Measurements from ENCODE around the gene RGMB.

The RGMB gene

GRCh38 chr5:98767581-98767980, 5.9 kb upstream of the RGMB start:
- in situ Hi-C loops (cut with MboI; ENCODE audit: low sequenced_read_pairs) = no loop called here

- in situ Hi-C loops (cut with MboI; ENCODE audit: low sequenced_read_pairs) = no loop called here
Observed at GRCh38 chr5:98768160-98768959, 5.1 kb upstream of the RGMB start.

DNA sequence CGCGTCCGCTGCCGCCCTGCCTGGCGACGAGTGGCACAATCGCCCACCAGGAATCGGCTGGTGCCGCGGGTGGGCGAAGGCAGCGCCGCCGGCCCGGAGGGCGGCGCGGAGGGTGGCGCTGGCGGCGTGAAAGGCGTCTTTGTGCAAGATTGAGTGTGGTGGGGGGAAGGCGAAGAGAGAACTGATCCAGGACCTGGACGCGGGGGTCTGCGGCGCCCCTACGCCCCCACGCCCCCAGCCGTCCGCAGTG, 4.6 kb upstream of the RGMB start:
- in situ Hi-C loops (cut with MboI; ENCODE audit: low sequenced_read_pairs) = no loop called here

GRCh38 chr5:98769210-98769958, 4.1 kb upstream of the RGMB start:
- in situ Hi-C loops (cut with MboI; ENCODE audit: low sequenced_read_pairs) = no loop called here

DNA sequence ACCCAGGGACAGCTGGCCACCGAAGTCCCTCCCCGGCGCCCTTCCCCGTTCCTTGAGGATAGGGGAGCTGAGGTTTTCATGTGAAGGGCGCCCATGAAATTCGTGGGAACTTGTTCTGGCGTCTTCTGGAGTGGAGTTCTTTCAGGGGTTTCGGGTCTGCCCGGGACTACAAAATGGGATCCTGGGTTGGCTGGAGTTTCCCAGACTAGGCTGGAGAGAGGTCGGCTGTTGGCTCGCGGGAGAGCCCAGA, 3.6 kb upstream of the RGMB start:
- in situ Hi-C loops (cut with MboI; ENCODE audit: low sequenced_read_pairs) = no loop called here

DNA sequence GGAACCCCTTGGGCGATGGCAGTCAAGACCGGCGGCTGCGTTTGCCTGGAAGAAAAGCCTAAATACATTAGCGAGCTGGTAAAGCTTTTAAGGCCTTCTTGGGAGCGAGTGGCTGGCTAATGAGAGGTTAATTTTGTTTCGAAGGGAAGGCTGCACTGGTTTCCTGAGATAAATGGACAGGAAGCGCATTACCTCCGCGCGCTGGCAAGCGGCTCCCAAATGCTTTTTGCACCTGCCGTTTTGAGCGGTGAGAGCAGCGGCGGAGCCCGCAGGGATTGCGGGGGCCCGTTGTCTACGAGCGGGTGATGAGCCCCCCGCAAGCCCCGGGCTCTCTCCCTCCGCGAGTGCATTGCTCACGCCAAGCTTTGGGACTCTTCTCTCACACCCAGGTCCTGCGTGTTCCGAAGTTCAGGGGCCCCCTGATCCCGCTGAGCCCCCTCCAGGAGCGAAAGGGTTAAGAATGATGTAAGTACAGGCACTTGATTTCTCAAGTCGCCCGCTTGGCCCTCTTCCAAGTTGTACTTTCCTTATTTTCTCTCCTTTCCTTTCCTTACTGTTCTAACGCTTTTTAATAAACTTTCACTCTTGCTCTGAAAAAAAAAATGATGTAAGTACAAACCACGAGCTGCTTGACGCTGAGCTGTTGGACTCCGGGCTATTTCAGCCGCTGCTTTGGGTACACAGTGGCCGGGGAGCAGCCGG, 3.1 kb upstream of the RGMB start:
- in situ Hi-C loops (cut with MboI; ENCODE audit: low sequenced_read_pairs) = no loop called here

- in situ Hi-C loops (cut with MboI; ENCODE audit: low sequenced_read_pairs) = no loop called here
Observed at GRCh38 chr5:98770911-98771322, 2.5 kb upstream of the RGMB start.

DNA sequence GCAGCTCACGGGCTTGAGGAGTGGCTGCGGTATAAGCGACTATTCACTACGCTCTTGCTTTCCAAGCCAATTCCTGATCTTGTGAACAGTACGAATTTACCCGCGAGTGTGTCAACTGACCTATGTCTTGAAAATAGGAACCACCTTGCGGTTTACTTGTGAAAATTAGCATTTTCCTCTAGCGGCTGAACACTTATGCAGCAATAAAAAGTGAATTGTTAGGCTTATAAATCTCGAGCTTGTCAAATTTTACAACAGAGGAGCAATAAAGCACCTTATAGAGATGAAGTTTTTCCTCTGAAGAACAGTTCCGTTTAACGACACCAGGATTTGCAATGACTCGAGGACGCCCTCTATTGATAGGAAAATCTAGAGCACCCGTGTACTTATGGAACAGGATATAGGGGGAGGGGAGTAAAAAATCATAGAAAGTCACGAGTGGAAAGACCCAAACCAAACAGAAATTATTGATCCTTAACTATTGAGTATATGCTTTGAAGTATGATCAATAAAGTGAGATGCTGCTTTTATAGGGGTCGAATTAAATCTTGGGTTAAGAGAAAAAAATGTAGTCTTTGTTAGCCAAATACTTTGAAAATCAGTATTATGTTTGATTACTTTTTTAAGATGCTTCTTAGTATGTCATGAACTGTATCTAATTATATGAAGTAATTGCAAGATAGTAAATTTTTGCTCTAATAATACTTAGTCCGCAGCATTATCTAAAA, 1.9 kb upstream of the RGMB start:
- in situ Hi-C loops (cut with MboI; ENCODE audit: low sequenced_read_pairs) = no loop called here

- in situ Hi-C loops (cut with MboI; ENCODE audit: low sequenced_read_pairs) = no loop called here
Observed at GRCh38 chr5:98772415-98773213, 849 bp upstream of the RGMB start.

GRCh38 chr5:98773214-98773463, 324 bp upstream of the RGMB start:
- in situ Hi-C loops (cut with MboI; ENCODE audit: low sequenced_read_pairs) = no loop called here

GRCh38 chr5:98774192-98775033, 950 bp downstream of the RGMB start:
- in situ Hi-C loops (cut with MboI; ENCODE audit: low sequenced_read_pairs) = no loop called here

GRCh38 chr5:98775246-98776065, 2.0 kb downstream of the RGMB start:
- in situ Hi-C loops (cut with MboI; ENCODE audit: low sequenced_read_pairs) = no loop called here

DNA sequence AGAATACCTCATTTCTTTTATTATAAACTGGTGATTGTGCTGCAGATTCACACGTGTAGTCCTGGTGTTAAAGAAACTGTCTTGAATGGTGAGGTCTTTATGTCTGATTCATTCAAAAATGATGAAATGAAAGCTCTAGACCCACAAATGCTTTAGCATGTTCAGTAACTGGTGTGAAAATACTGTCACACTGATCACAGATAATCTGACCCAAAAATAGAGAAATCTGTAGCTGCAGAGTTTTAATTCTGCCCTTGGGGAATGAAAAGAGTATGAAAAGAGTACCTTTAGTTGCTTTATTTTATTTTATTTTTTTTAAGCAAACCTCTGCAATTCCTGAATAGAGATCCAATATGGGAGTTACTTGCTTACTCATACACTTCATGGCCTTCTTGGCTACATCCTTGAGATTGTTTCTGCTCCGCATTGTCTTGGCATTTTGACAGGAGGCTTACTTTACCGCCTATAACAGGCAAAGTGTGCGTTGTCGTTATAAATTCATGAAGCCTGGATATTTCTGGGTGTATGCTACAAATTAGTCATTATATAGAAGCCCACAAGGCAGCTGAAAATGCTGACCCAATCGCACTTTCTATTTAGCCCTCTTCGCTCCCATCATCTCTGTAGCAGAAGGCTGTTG, 2.7 kb downstream of the RGMB start:
- in situ Hi-C loops (cut with MboI; ENCODE audit: low sequenced_read_pairs) = no loop called here

DNA sequence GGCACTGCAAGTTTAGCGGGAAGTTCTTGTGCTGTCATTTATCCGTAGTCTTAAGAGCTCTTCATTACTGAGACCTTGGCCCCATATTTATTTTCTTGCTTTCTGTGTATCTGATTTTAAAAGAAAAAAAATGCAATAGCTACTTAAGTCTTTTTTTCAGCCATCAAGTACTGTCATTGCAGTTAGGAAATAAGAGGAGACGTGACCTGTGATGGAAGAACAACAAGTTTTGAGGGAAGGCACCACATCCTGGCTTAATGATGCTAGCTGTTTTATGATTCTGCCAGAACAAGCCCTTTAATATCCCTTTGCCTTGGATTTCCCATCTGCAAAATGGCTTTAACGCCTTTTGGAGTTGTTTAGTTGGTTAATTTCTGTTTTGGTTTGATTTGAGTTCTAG, 3.8 kb downstream of the RGMB start:
- in situ Hi-C loops (cut with MboI; ENCODE audit: low sequenced_read_pairs) = no loop called here

DNA sequence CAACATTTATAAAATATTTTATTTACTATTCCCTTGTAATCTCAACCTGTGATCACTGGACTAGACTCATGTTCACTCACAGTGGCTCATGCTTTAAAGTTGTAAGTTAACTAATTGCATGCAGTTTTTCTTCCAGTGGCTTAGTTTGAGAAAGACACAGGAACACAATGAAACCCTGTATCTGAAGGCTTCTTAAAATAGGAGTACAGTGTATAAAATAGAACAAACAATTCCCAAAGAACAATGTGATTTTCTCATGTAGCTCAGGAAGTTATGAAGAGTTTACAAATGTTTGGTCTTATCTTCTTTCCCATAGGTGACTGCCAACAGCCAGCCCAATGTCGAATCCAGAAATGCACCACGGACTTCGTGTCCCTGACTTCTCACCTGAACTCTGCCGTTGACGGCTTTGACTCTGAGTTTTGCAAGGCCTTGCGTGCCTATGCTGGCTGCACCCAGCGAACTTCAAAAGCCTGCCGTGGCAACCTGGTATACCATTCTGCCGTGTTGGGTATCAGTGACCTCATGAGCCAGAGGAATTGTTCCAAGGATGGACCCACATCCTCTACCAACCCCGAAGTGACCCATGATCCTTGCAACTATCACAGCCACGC, 5.9 kb downstream of the RGMB start:
- in situ Hi-C loops (cut with MboI; ENCODE audit: low sequenced_read_pairs) = no loop called here

DNA sequence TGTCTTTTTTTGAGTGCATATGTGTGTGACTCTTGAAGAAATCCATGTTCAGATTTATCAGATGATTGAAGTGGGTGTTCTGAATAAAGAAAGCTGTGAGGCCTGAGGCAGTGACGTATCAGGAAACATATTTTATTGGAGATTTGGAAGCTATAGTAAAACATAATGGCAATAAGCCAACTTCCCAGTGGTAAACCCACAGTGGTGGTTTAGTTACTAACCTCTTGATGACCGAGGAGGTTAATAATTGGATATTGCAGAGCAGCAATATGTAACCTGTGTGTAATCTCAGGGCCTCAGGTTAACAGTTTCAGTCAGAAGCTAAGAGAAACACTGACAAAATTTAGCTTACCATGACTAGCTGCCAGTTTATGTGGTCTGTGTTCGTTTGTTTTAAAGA, 6.9 kb downstream of the RGMB start:
- in situ Hi-C loops (cut with MboI; ENCODE audit: low sequenced_read_pairs) = no loop called here

DNA sequence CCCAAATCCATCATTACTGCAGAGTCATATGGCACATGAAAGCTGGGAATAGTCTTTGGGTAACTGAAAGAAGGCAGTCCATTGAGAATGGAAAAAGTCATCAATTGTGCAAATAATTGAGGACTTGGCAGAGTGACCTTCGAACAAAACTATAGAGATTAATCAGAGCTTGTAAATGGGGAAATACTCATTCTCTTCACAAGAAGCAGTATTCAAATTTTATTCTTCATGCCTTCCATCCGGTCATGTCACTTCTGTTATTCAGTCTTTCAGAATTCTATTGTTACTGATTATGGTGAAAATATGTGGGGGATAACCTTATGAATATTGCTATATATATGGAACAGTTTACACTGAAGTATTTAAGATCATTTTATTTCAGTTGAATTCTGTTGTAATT, 8.1 kb downstream of the RGMB start:
- in situ Hi-C loops (cut with MboI; ENCODE audit: low sequenced_read_pairs) = no loop called here

GRCh38 chr5:98781964-98782363, 8.5 kb downstream of the RGMB start:
- in situ Hi-C loops (cut with MboI; ENCODE audit: low sequenced_read_pairs) = no loop called here
